Measurements from ENCODE around the gene FCHSD2. TPM values are rescaled to one million over a fixed set of nuclear protein-coding genes. Genes with fewer than 3 reads are reported as not detected.

FCHSD2 gene
- total and polyA plus RNA-seq, 2 of the 13 experiments (the other 11 are each of a cell fraction or from before 2014, with no cell fraction given) = 20.5 to 24.8 TPM

- Histone ChIP-seq H3K9ac (ENCODE audit: insufficient read depth, low read depth, low read length) (no peak overlapping the region), H3K36me3 (replicated peaks in 1 of 2; ENCODE audit: control insufficient read depth in 1 of 2, insufficient read depth in 2 of 2, low read length in 2 of 2) (peaks cover 5 to 25% of the 10 kb centered on the region in 2 experiments), H3K4me3 (replicated peaks in 1 of 3; ENCODE audit: insufficient read depth in 1 of 3, low read depth in 2 of 3, low read length in 3 of 3) (no peak overlapping the region), H4K20me1 (ENCODE audit: insufficient read depth, low read length) (no peaks in the 10 kb centered on the region), H3K9me3 (ENCODE audit: low read length) (no peaks in the 10 kb centered on the region), H2AFZ (ENCODE audit: low read length) (no peak overlapping the region), H3K27me3 (ENCODE audit: control insufficient read depth in 1 of 2, insufficient read depth in 2 of 2, low read length in 2 of 2) (no peaks in the 10 kb centered on the region), H3K27ac (ENCODE audit: extremely low read length, insufficient read depth, low read length) (no peak overlapping the region), H3K4me2 (ENCODE audit: low read depth, low read length) (no peak overlapping the region), H3K4me1 (ENCODE audit: insufficient read depth, low read length) (no peaks in the 10 kb centered on the region), H3K79me2 (ENCODE audit: insufficient read depth, low read length) (no peaks in the 10 kb centered on the region)
- TF ChIP-seq STAG1 (CRISPR knock-in tag; IDR thresholded peaks at IDR 0.05) (peak; percentile 52), ZNF878 (CRISPR knock-in tag; IDR thresholded peaks at IDR 0.05) (no peak), CTCF (CRISPR knock-in tag; IDR thresholded peaks at IDR 0.05) (peak; percentile 32), ZBTB40 (IDR thresholded peaks at IDR 0.05) (no peak), ZBTB40 (CRISPR knock-in tag; IDR thresholded peaks at IDR 0.05) (no peak)
- CTCF ChIA-PET (ENCODE audit: low intra/inter-chr PET ratio, low total read pairs) = interaction anchor here (0.7 kb wide), 1 partner anchor 253 kb away, joined by 6 read pairs; no protein-coding TSS in a partner anchor
- FAIRE-seq (no peak), DNase-seq (ENCODE audit: low spot score) (peak; percentile 5), ATAC-seq (no peak)
- intact Hi-C loops (cut with micrococcal nuclease; ENCODE audit: unreplicated experiment) (loop anchor here (2.0 kb wide), 1 partner anchor 252 kb away; no protein-coding TSS in a partner anchor), in situ Hi-C loops (cut with HindIII; ENCODE audit: extremely low pct_ligation_motif_present, low pct_unique_long_range_greater_than_20kb) (no loop called here)
- BruUV-seq (replicated peaks) = no TSS peak
- POLR2A ChIA-PET = no interaction called here
- 95% methylated on average over 1 of the region's 1 CpG for WGBS (ENCODE audit: low lambda C conversion rate)
These were observed 217.4 kb downstream of the FCHSD2 start for GRCh38 chr11:72924568-72925190.
